ENCODE measurements around the gene SLC25A51. TPM values are rescaled to one million over a fixed set of nuclear protein-coding genes. Genes with fewer than 3 reads are reported as not detected.

The SLC25A51 gene
- total RNA-seq = 49.0 and 58.1 TPM in 2 replicates

DNA sequence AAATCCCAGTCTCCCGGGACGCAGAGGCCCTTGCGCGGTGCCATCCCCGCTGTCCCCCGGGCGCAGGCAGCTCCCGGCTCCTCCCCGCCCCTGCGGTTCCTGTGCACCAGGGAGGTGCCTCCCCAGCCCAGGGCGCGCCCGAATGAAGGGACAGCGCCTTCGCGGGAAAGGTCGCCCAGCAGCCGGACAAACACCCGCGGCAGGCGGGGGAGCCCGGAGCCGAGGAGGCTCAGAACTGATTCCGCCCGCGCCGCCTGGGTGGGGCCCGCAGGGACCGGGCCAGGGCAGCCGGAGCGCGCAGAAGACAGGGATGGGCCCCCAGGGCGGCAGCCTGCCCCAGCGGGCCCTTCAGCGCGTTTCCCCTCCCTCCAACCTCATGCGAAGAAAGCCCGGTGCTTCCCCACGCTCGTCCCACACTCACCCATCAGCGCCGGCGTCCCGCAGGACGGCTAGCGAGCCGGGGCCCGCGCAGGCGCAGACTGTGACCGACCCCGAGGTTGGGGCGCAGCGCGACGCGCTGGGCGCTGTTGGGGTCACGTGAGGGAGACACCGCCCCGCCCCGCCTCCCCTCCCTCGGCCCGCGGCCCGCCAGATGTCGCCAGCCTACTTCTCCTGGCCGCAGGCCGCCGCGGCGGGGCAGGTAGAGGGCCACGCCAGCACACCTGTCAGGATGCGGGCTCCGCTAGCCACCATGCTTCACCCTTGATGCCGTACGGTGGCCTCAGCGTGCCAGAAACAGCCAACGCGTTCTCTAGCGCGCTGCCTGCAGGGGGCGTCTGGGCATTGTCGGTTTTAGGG is at the start of gene SLC25A51:
SLC25A51 (minus strand) TSS at position 481 of the 798 bp plus-strand sequence. CDS start 15,577 bp downstream, outside the sequence.

Other genes with a start within 250 kb of the SLC25A51 start
- gene TRMT10B, start 150.3 kb downstream of the SLC25A51 start, total RNA-seq = 4.1 and 4.6 TPM in 2 replicates
- 27.3 and 43.3 TPM in 2 replicates for gene EXOSC3, start 119.1 kb downstream of the SLC25A51 start, total RNA-seq
- 11.5 and 23.3 TPM in 2 replicates for gene DCAF10, start 103.3 kb downstream of the SLC25A51 start, total RNA-seq
- 9.8 and 11.5 TPM in 2 replicates for gene SHB, start 165.1 kb upstream of the SLC25A51 start, total RNA-seq

Measured in bronchial smooth muscle cell (primary cell).